Lower leg skin (tissue), 3 donors: ENCODE data around the gene DCAF12.

Experiments used
- POLR2A ChIP-seq, 2 donors: fragments of 450-650 bp; IDR thresholded peaks; one replicate each; pipeline ENCODE4 v1.6.1; 2016 to 2017; ENCODE audit warnings: antibody characterized with exemption in 2 of 2, mild to moderate bottlenecking in 1 of 2, moderate library complexity in 1 of 2
- TF ChIP-seq, protein P1 (sequence below), 3 donors: fragments of 450-650 bp; IDR thresholded peaks; one replicate each; pipeline ENCODE4 v1.5.1; 2016; ENCODE audit warnings: antibody characterized with exemption in 3 of 3, mild to moderate bottlenecking in 3 of 3, moderate library complexity in 2 of 3

DNA sequence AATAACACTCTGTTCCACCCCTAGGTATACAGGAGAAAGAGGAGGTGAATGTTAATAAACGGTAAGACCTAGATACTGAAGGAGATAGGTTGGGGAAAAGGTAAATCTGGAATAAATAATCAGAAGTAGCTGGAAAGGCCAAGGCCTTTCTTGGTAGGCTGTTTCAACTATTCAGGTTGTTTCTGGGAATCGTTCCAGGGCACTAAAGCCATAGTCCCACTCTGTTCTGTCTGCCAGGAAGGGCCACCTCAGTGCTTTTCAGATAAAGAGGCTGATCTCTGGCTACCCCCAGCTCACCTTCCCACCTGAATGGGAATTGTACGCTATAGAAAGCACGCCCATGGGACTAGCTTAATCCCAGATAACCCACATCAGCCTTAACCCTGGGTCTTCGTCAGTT lies 32.9 kb downstream of the DCAF12 start:
- TF ChIP-seq, protein P1, sequence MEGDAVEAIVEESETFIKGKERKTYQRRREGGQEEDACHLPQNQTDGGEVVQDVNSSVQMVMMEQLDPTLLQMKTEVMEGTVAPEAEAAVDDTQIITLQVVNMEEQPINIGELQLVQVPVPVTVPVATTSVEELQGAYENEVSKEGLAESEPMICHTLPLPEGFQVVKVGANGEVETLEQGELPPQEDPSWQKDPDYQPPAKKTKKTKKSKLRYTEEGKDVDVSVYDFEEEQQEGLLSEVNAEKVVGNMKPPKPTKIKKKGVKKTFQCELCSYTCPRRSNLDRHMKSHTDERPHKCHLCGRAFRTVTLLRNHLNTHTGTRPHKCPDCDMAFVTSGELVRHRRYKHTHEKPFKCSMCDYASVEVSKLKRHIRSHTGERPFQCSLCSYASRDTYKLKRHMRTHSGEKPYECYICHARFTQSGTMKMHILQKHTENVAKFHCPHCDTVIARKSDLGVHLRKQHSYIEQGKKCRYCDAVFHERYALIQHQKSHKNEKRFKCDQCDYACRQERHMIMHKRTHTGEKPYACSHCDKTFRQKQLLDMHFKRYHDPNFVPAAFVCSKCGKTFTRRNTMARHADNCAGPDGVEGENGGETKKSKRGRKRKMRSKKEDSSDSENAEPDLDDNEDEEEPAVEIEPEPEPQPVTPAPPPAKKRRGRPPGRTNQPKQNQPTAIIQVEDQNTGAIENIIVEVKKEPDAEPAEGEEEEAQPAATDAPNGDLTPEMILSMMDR (IDR thresholded peaks at IDR 0.05): no peak
- no peak for TF ChIP-seq POLR2A (IDR thresholded peaks at IDR 0.05)
